Upper lobe of left lung (tissue), 4 donors: ENCODE measurements around the gene TAAR1.

ENCODE experiments used
- EP300 ChIP-seq, 4 donors: sonication (generic); formaldehyde crosslinking; IDR thresholded peaks; one replicate each; pipeline ENCODE4 v1.5.1; 2017; ENCODE audit warnings: antibody characterized with exemption in 4 of 4, control low read depth in 2 of 4
- POLR2AphosphoS5 ChIP-seq, 2 donors: sonication (generic); formaldehyde crosslinking; IDR thresholded peaks; one replicate each; pipeline ENCODE4 v1.5.1; 2017; ENCODE audit warnings: antibody characterized with exemption in 2 of 2
- TF ChIP-seq, protein P1 (sequence below), 6 experiments: fragments of 450-650 bp in 4 of 6; fragments of 200-600 bp in 2 of 6; sonication (generic) in 2 of 6; IDR thresholded peaks; one replicate each; pipeline ENCODE4 v1.5.1; 2016 to 2019; ENCODE audit warnings: antibody characterized with exemption in 6 of 6

- TF ChIP-seq EP300 (IDR thresholded peaks at IDR 0.05) = no peak
- TF ChIP-seq, protein P1, sequence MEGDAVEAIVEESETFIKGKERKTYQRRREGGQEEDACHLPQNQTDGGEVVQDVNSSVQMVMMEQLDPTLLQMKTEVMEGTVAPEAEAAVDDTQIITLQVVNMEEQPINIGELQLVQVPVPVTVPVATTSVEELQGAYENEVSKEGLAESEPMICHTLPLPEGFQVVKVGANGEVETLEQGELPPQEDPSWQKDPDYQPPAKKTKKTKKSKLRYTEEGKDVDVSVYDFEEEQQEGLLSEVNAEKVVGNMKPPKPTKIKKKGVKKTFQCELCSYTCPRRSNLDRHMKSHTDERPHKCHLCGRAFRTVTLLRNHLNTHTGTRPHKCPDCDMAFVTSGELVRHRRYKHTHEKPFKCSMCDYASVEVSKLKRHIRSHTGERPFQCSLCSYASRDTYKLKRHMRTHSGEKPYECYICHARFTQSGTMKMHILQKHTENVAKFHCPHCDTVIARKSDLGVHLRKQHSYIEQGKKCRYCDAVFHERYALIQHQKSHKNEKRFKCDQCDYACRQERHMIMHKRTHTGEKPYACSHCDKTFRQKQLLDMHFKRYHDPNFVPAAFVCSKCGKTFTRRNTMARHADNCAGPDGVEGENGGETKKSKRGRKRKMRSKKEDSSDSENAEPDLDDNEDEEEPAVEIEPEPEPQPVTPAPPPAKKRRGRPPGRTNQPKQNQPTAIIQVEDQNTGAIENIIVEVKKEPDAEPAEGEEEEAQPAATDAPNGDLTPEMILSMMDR (IDR thresholded peaks at IDR 0.05) = no peak
- TF ChIP-seq POLR2AphosphoS5 (IDR thresholded peaks at IDR 0.05) = no peak
These were observed 44.4 kb downstream of the TAAR1 start for GRCh38 chr6:132614554-132614953.
